GM19452 (cell line): ENCODE results near the gene AAK1.
"Not testable (repeated sequence)": the region's sequence is repeated elsewhere in the genome, so short reads cannot be mapped to it uniquely, and the experiment has no call there.

ENCODE experiments used
- ATAC-seq: cut with Tn5 transposase; IDR thresholded peaks from one replicate; pipeline ENCODE4 v1.9.1; 2021; ENCODE audit not compliant: unreplicated experiment

Gene AAK1

GRCh38 chr2:69419111-69419510 lies 224.4 kb downstream of the AAK1 start:
- ATAC-seq, result not testable (repeated sequence)

DNA sequence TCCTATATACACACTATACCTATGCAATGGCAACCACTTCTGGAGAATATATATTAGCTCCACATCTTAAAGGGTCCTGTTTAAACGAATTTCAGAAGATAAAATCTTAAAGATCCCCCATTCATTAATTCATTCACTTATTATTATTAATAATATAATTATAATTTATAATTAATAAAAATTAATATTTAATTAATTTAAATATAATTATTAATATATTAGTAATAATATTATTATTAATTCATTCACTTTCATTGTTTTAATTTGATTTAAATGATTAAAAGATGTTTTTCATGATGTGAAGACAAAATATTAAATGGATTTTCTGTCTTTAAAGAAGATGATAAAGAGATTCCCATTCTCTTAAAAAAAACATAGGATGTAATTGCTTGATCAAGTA lies 227.4 kb downstream of the AAK1 start:
- no peak for ATAC-seq
